SK-N-SH (cell line): ENCODE data around the gene OR1Q1. TPM values are rescaled to one million over a fixed set of nuclear protein-coding genes. Genes with fewer than 3 reads are reported as not detected.

Source experiments
- CTCF ChIA-PET: fragments of 300-600, 350-600 bp; formaldehyde crosslinking; extraction: SDS; loops from one replicate; lab custom pipeline; 2021; lab: Yijun Ruan, JAX
- POLR2A ChIA-PET: fragments of 350-600 bp; sonication (Branson Sonifier 250); formaldehyde crosslinking; extraction: SDS; loops from one replicate; lab custom pipeline; 2020; ENCODE audit warnings: antibody characterized with exemption, inconsistent platforms; lab: Yijun Ruan, JAX
- DNase-seq: peaks from one replicate; pipeline ENCODE4 v3.0.0; 2012
- H2AFZ ChIP-seq: fragments of 200-600 bp; sonication (generic); 2 replicates; pipeline ENCODE4 v1.8.1; 2016; ENCODE audit warnings: antibody characterized with exemption, mild to moderate bottlenecking, low read depth
- H3F3A ChIP-seq: fragments of 200-600 bp; sonication (generic); replicated peaks from 2 replicates; pipeline ENCODE3; 2016; ENCODE audit warnings: antibody characterized with exemption, mild to moderate bottlenecking; ENCODE audit not compliant: insufficient read depth
- H3K27ac ChIP-seq, 2 experiments: fragments of 200-500 bp in 1 of 2; fragments of 200-600 bp in 1 of 2; sonication (Bioruptor generic) in 1 of 2; sonication (generic), shearing (Covaris generic) in 1 of 2; 2 replicates each; pipeline versions ENCODE4 v1.5.1 to v1.6.1; 2014 to 2016; ENCODE audit warnings: low read depth in 2 of 2, inconsistent platforms in 1 of 2, low read length in 1 of 2, mild to moderate bottlenecking in 1 of 2, mixed read lengths in 1 of 2
- H3K27me3 ChIP-seq: fragments of 200-600 bp; sonication (generic), shearing (Covaris generic); 2 replicates; pipeline ENCODE4 v1.6.1; 2016; ENCODE audit warnings: mixed run types; ENCODE audit not compliant: insufficient read depth
- H3K36me3 ChIP-seq, 2 experiments: fragments of 200-500 bp in 1 of 2; fragments of 200-600 bp in 1 of 2; sonication (Bioruptor generic) in 1 of 2; sonication (generic) in 1 of 2; replicated peaks in 1 of 2; 2 replicates each; pipeline versions ENCODE3 to v1.5.1; 2014 to 2016; ENCODE audit warnings: low read length in 1 of 2, mild to moderate bottlenecking in 1 of 2; ENCODE audit not compliant: insufficient read depth in 2 of 2, control insufficient read depth in 1 of 2
- H3K4me1 ChIP-seq, 2 experiments: fragments of 200-500 bp in 1 of 2; fragments of 200-600 bp in 1 of 2; sonication (Bioruptor generic) in 1 of 2; sonication (generic), shearing (Covaris generic) in 1 of 2; 2 replicates each; pipeline versions ENCODE4 v1.5.1 to v1.6.1; 2014 to 2016; ENCODE audit warnings: low read depth in 1 of 2, low read length in 1 of 2, mixed run types in 1 of 2; ENCODE audit not compliant: insufficient read depth in 2 of 2, control insufficient read depth in 1 of 2
- H3K4me2 ChIP-seq: fragments of 200-600 bp; sonication (generic), shearing (Covaris generic); 2 replicates; pipeline ENCODE4 v1.6.1; 2017; ENCODE audit warnings: mixed run types
- H3K4me3 ChIP-seq, 2 experiments: fragments of 200-500 bp in 1 of 2; fragments of 200-600 bp in 1 of 2; sonication (Bioruptor generic) in 1 of 2; sonication (generic), shearing (Covaris generic) in 1 of 2; 2 replicates each; pipeline versions ENCODE4 v1.5.1 to v1.8.1; 2014 to 2016; ENCODE audit warnings: low read depth in 2 of 2, inconsistent platforms in 1 of 2, low read length in 1 of 2, mild to moderate bottlenecking in 1 of 2, mixed read lengths in 1 of 2, moderate library complexity in 1 of 2
- H3K79me2 ChIP-seq: fragments of 200-600 bp; sonication (generic); 2 replicates; pipeline ENCODE4 v1.8.1; 2017; ENCODE audit warnings: mild to moderate bottlenecking; ENCODE audit not compliant: insufficient read depth
- H3K9ac ChIP-seq: fragments of 200-600 bp; sonication (generic); 2 replicates; pipeline ENCODE4 v1.6.1; 2017; ENCODE audit warnings: mixed run types
- H3K9me2 ChIP-seq: fragments of 200-600 bp; sonication (generic); 2 replicates; pipeline ENCODE4 v1.6.1; 2017; ENCODE audit warnings: mixed run types
- H3K9me3 ChIP-seq: fragments of 200-600 bp; sonication (generic); 2 replicates; pipeline ENCODE4 v1.6.1; 2017; ENCODE audit warnings: mixed run types, mild to moderate bottlenecking, moderate library complexity
- H4K20me1 ChIP-seq: fragments of 200-600 bp; sonication (generic); 2 replicates; pipeline ENCODE4 v1.6.1; 2017; ENCODE audit warnings: mild to moderate bottlenecking, mixed run types; ENCODE audit not compliant: insufficient read depth
- CHD2 ChIP-seq: fragments of 150-350 bp; IDR thresholded peaks from 2 replicates; pipeline ENCODE4 v1.6.1; 2018; ENCODE audit warnings: low read length; ENCODE audit not compliant: partially characterized antibody
- GABPA ChIP-seq: IDR thresholded peaks from 2 replicates; pipeline ENCODE4 v1.4.0; 2012; ENCODE audit warnings: low read depth, mild to moderate bottlenecking
- MEF2A ChIP-seq: IDR thresholded peaks from 2 replicates; pipeline ENCODE4 v1.4.0; 2012; ENCODE audit warnings: low read depth, borderline replicate concordance
- MXI1 ChIP-seq: IDR thresholded peaks from 2 replicates; pipeline ENCODE4 v1.6.1; 2012; ENCODE audit warnings: mild to moderate bottlenecking, low read depth, low read length, improper control_type of control experiment
- NFIC ChIP-seq: IDR thresholded peaks from 2 replicates; pipeline ENCODE4 v1.4.0; 2012; ENCODE audit warnings: borderline replicate concordance
- NRF1 ChIP-seq: IDR thresholded peaks from 2 replicates; pipeline ENCODE4 v1.6.1; 2012; ENCODE audit warnings: low read depth, mild to moderate bottlenecking, low read length
- RAD21 ChIP-seq: IDR thresholded peaks from 2 replicates; pipeline ENCODE4 v1.6.1; 2012; ENCODE audit warnings: mild to moderate bottlenecking, low read length
- WGBS: methylation state at CpG from one replicate; pipeline ENCODE4 v1.1.6; 2017; ENCODE audit warnings: low lambda C conversion rate; 5-methylcytosine and 5-hydroxymethylcytosine counted together
- polyA plus RNA-seq, 3 experiments: library from polyadenylated mRNA; depleted of rRNA; stranded (reverse); fragments of >200 nt; gene quantifications; 2 replicates each; pipeline ENCODE4 v1.2.3, GENCODE V29; 2012
- TF ChIP-seq, protein P1 (sequence below): fragments of 150-350 bp; IDR thresholded peaks from 2 replicates; pipeline ENCODE4 v1.6.1; 2016; ENCODE audit warnings: mild to moderate bottlenecking, low read depth, low read length
- TF ChIP-seq, protein P2 (sequence below): IDR thresholded peaks from 2 replicates; pipeline ENCODE4 v1.4.0; 2012; ENCODE audit warnings: low read depth, borderline replicate concordance
- TF ChIP-seq, protein P3 (sequence below): IDR thresholded peaks from 2 replicates; pipeline ENCODE4 v1.4.0; 2012; ENCODE audit warnings: low read depth
- TF ChIP-seq, protein P4 (sequence below): IDR thresholded peaks from 2 replicates; pipeline ENCODE4 v1.6.1; 2012; ENCODE audit warnings: mild to moderate bottlenecking, low read depth, low read length, moderate library complexity

Gene OR1Q1
- polyA plus RNA-seq, 1 of the 3 experiments (the other 2 are of a cell fraction), result 0.10 TPM

DNA sequence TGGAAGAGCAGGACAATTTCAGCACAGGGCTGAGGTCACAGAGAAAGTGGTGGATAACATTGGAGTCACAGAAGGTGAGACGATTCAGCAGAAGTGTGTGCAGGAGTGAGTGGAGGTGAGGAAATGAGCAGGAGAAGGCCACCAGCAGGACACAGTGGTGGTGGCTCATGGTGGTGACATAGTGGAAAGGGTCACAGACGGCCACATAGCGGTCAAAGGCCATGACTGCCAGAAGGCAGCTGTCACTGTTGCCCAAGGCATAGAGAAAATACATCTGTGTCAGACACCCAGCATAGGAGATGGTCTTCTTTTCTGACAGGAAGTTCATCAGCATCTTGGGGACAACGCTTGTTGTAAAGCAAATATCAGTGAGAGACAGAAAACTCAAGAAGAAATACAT is 46.6 kb upstream of the OR1Q1 start:
- no peak overlapping the region for H3K4me2 ChIP-seq
- POLR2A ChIA-PET, result no interaction called here
- no peaks in the 10 kb centered on the region for H3K36me3 ChIP-seq
- H3K27ac ChIP-seq, result no peak overlapping the region
- no peaks in the 10 kb centered on the region for H3K79me2 ChIP-seq
- no peak overlapping the region for H2AFZ ChIP-seq
- no peaks in the 10 kb centered on the region for H3K9me3 ChIP-seq
- no peak overlapping the region for H3K9ac ChIP-seq
- TF ChIP-seq MEF2A (no peak), GABPA (no peak), RAD21 (no peak), CHD2 (no peak), MXI1 (no peak), NRF1 (no peak), NFIC (no peak)
- TF ChIP-seq, protein P1, sequence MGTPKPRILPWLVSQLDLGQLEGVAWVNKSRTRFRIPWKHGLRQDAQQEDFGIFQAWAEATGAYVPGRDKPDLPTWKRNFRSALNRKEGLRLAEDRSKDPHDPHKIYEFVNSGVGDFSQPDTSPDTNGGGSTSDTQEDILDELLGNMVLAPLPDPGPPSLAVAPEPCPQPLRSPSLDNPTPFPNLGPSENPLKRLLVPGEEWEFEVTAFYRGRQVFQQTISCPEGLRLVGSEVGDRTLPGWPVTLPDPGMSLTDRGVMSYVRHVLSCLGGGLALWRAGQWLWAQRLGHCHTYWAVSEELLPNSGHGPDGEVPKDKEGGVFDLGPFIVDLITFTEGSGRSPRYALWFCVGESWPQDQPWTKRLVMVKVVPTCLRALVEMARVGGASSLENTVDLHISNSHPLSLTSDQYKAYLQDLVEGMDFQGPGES, result no peak
- TF ChIP-seq, protein P2, sequence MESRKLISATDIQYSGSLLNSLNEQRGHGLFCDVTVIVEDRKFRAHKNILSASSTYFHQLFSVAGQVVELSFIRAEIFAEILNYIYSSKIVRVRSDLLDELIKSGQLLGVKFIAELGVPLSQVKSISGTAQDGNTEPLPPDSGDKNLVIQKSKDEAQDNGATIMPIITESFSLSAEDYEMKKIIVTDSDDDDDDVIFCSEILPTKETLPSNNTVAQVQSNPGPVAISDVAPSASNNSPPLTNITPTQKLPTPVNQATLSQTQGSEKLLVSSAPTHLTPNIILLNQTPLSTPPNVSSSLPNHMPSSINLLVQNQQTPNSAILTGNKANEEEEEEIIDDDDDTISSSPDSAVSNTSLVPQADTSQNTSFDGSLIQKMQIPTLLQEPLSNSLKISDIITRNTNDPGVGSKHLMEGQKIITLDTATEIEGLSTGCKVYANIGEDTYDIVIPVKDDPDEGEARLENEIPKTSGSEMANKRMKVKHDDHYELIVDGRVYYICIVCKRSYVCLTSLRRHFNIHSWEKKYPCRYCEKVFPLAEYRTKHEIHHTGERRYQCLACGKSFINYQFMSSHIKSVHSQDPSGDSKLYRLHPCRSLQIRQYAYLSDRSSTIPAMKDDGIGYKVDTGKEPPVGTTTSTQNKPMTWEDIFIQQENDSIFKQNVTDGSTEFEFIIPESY, result no peak
- TF ChIP-seq, protein P3, sequence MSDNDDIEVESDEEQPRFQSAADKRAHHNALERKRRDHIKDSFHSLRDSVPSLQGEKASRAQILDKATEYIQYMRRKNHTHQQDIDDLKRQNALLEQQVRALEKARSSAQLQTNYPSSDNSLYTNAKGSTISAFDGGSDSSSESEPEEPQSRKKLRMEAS, result no peak
- TF ChIP-seq, protein P4, sequence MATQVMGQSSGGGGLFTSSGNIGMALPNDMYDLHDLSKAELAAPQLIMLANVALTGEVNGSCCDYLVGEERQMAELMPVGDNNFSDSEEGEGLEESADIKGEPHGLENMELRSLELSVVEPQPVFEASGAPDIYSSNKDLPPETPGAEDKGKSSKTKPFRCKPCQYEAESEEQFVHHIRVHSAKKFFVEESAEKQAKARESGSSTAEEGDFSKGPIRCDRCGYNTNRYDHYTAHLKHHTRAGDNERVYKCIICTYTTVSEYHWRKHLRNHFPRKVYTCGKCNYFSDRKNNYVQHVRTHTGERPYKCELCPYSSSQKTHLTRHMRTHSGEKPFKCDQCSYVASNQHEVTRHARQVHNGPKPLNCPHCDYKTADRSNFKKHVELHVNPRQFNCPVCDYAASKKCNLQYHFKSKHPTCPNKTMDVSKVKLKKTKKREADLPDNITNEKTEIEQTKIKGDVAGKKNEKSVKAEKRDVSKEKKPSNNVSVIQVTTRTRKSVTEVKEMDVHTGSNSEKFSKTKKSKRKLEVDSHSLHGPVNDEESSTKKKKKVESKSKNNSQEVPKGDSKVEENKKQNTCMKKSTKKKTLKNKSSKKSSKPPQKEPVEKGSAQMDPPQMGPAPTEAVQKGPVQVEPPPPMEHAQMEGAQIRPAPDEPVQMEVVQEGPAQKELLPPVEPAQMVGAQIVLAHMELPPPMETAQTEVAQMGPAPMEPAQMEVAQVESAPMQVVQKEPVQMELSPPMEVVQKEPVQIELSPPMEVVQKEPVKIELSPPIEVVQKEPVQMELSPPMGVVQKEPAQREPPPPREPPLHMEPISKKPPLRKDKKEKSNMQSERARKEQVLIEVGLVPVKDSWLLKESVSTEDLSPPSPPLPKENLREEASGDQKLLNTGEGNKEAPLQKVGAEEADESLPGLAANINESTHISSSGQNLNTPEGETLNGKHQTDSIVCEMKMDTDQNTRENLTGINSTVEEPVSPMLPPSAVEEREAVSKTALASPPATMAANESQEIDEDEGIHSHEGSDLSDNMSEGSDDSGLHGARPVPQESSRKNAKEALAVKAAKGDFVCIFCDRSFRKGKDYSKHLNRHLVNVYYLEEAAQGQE, result no peak
- H4K20me1 ChIP-seq, result no peaks in the 10 kb centered on the region
- CTCF ChIA-PET, result no interaction called here
- no peaks in the 10 kb centered on the region for H3F3A ChIP-seq
- H3K9me2 ChIP-seq, result no peaks in the 10 kb centered on the region
- no peaks in the 10 kb centered on the region for H3K4me1 ChIP-seq
- no peak overlapping the region for H3K4me3 ChIP-seq
- DNase-seq, result no peak
- WGBS, result 17% methylated on average over 4 of the region's 4 CpGs
- no peaks in the 10 kb centered on the region for H3K27me3 ChIP-seq
